ENCODE measurements around the gene HPS4.

- TF ChIP-seq CTCF (IDR thresholded peaks at IDR 0.05) (no peak), POLR2A (IDR thresholded peaks at IDR 0.05) (no peak)
These were observed 8.9 kb downstream of the HPS4 start for GRCh38 chr22:26474682-26475081.
